GM21367 (cell line): ENCODE results near the gene SPEF1.
A peak's percentile ranks its signal among the peaks of the same experiment; 100 is the strongest.

ENCODE experiments used
- ATAC-seq: cut with Tn5 transposase; IDR thresholded peaks from one replicate; pipeline ENCODE4 v1.9.1; 2021; ENCODE audit not compliant: unreplicated experiment

The SPEF1 gene

GRCh38 chr20:3767427-3768341 lies 13.6 kb downstream of the SPEF1 start, which contains the start of gene ADISSP:
TSS of gene ADISSP (minus strand) at chr20:3767753. CDS start at chr20:3760100, 7,653 bp downstream.
- peak; percentile 89 for ATAC-seq

- no peak for ATAC-seq
These were observed 14.2 kb downstream of the SPEF1 start for GRCh38 chr20:3767110-3767426.

DNA sequence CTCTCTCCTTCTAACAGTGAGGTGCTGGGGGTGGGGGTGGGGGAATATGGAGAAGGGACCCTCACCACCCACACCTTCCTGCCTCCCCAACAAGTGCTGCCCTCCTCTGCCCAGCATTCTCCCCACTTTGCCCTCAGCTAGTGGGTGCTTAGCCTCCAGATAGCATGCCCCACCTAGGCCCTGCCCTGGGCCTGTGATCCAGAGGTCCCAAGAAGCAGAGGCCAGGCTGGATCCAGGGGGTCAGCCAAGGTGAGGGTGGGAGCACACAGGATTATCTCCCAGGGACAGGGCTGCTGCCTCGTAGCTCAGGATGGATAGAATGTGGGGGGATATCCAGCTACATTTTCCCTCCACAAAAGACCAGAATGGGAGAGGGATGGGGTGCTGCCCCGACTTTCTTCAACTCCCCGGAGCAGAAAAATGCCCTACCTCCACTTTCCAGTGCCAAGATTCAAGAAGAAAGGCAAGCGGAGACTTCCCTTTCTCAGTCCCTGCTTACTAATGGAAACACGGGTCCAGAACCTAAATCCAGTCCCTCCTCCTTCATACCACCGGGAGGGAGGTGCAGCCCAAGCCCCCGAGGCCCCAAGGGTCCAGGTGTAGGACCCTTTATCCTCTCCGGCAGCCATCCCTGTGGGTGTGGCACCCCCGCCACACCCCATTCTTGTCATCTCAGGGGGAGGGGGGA lies 14.7 kb downstream of the SPEF1 start:
- ATAC-seq = no peak

GRCh38 chr20:3765171-3765882 lies 15.9 kb downstream of the SPEF1 start:
- ATAC-seq = no peak

GRCh38 chr20:3764659-3765058 lies 16.6 kb downstream of the SPEF1 start:
- no peak for ATAC-seq

GRCh38 chr20:3763671-3764601 lies 17.3 kb downstream of the SPEF1 start:
- no peak for ATAC-seq

DNA sequence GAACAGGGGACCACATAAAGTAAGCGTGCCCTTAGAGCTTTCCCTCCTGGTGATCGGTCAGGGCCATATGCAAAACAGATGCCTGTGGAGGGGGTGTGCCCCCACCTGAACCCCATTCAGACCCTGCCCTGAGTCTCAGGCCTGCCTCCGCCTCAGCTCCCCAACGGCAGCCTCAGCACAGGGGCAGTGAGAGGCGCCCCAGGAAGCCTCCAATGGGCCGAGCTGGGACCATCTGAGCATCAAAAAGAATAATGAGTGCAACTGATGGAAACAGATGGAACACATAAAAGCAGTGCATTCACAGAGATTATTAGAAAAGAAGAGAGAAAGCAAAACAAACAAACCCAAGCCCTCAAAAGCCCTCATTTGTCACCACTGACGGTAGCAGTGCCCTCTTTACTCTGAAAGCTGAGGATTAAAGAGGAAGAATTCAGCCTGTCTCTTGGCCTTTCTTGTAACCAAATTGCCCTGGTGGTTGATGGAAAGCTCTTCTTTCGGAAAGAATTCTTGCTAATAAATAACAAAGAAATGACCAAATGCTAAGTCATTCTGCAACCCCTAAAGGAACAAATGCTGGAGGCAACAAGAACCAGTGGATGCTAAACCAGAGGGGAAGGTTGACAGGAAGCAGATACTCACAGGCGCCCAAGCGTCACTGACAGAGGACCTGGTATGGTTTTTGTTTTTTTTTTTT lies 20.4 kb downstream of the SPEF1 start:
- no peak for ATAC-seq

DNA sequence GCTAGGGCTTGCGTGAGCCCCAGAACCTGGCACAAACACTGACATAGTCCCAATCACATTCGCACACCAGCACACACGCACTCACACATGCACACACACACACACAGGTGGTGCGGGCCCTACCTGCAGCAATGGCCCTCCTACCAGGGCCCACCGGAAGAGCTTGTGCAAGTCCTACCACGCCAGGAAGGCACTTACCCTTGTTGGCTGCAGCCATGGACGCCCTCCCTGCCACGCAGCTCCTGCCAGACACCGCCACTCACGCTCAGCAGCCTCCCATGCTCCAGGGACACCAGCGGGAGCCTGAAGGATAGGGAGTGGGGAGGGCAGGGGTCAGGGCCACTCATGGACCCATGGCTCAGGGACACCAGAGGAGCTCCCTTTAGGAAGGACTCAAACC lies 21.4 kb downstream of the SPEF1 start:
- no peak for ATAC-seq

DNA sequence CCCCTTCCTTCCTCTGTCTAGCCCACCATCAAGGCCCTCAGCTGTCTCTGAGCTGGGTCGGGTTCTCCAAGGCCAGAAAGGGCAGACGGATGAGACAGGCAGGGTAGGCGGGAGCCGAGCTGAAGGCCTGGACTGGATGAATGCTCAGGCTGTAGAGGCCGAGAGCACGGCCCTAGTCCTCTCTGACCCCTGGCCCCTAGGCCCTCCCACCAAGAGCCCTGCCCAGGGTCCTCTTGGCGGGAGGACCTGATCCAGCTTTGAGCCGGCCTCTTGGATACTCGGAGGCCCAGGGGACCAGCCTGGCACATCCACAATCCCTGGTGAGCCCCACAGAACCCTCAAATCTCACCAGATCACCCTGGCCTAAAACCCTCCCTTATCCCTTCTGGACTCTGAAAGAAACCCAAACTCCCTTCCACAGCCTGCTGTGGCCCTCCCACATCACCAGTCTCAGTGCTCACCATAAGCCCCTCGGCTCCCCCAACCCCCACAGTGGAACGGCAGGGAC lies 21.9 kb downstream of the SPEF1 start:
- ATAC-seq = no peak

DNA sequence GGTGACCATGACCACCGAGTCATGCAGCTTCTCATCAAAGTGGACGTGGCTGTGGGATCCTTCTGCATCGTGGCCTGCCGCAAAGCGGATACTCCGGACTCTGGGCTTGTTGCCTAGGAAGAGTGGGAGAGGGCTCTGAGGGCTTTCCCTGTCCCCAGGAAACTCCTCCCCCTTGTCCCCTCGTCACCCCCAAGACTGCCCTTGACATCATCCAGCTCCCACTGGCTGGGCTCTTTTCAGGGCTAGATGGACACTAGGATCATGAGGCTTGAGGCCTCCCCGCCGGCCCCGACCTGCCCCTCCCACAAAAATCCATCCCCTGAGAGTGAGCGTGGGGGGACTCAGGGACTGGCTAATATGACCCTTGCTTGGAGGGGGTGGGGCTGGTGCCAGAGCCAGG lies 22.7 kb downstream of the SPEF1 start:
- no peak for ATAC-seq

DNA sequence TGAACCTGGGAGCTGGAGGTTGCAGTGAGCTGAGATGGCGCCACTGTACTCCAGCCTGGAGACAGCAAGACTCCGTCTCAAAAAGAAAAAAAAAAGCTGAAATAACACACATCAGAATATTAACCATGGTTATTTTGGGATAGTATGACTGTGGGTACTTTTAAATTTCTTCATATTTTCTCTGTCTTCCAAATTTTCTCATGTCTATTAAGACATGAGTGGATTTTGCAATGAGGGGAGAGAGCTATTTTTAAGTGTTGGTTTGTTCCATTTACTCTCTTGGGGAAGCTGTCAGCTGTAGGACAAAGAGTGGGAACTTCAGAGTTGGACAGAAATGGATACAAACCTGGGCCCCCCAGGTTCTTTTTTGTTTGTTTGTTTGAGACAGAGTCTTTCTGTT lies 24.0 kb downstream of the SPEF1 start:
- ATAC-seq = no peak

- no peak for ATAC-seq
These were observed 25.3 kb downstream of the SPEF1 start for GRCh38 chr20:3755814-3756480.

DNA sequence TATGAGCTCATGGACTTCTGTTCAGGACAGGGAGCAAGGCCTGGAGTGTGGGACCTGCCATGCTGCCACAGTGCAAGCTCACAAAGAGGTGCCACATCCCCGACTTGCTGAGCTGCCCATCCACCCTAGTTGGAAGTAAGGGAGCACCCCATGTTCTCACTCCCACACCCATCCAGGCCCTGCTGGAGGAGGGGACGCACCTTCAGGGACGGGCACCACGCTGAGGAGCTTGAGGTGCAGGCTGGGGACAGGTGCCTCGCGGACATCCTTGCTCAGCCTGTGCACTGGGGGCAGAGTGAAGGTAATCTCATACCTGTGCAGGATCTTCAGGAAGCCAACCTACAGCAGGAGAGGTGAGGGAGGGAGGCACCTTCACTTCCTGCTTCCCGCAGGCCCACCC lies 26.0 kb downstream of the SPEF1 start:
- no peak for ATAC-seq

GRCh38 chr20:3754276-3754630 lies 27.0 kb downstream of the SPEF1 start:
- no peak for ATAC-seq

DNA sequence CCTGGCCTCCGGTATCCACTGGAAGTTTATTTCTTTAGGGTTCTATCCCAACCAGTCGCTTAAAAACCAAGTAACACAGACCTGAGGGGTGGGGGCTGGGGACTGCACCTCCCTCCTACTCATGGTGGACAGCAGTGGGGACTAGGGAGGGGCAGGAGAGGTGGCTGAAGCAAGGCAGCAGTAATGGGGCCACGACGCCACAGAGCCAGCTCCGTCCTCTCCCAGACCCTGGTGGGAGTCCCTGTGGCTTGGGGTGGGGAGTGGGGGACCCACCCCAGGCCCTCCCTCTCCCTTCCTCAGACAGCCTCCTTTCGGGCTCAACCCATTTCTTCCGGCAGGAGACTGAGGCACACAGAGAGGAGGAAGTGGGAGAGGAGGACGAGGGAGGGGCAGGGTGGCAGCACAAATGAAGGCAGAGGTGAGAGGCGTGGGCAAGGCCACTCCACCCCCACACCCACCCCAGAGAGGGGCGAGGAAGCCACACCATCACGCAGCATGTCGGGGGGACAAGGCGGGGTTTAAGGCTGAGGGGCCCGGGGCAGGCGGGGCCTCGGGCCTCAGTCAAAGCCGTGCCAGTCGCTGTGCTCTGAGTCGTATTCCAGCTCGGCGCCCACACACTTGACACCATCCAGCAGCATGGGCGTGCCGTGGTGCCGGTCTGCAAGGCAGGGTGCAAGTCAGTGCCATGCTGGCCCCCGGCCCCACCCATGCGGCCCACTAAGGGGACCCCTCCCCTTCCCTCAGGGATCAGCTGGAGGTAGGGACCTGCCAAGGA lies 27.6 kb downstream of the SPEF1 start:
- ATAC-seq = no peak

DNA sequence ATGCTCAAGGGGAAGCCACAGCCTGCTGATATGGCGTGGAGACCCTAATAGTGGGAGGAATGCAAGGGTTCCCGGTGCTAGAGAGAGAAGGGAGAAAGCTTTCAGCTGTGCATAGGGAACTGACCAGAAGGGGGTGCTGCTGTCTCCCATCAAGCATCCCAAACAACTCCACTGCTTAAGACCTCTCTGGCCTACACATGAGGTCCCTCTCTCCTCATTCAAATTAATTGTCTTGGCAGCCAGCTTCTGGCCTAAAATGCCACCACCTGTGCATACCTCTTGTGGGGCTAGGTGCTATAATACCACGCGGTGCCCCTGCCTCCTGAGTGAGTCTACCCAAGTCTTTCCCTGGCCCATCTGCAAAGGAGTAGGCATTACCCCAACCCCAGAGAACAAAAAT lies 28.1 kb downstream of the SPEF1 start:
- no peak for ATAC-seq

DNA sequence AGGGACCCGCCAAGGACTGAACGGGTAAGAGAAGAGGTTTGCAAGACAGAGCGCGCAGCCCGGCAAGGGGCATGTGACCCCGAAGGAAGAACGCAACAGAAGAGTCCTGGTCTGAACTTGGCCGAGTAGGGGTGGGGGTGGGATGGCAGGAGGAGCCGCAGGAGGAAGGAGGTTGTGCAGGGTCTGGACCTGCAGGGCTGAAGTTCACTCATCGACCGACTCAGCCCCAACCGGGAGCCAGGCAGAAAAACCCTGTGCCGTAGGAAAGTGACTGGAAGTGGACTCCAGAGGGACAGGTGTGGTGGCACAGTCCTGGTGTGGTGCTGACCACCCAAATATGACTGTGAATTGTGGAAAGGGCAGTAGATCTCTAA lies 28.9 kb downstream of the SPEF1 start:
- no peak for ATAC-seq

- no peak for ATAC-seq
These were observed 29.4 kb downstream of the SPEF1 start for GRCh38 chr20:3751675-3752385.
